Gastroesophageal sphincter (tissue), 4 donors: ENCODE measurements around the gene SH3BP5. TPM values are rescaled to one million over a fixed set of nuclear protein-coding genes. Genes with fewer than 3 reads are reported as not detected.

Experiments used
- ATAC-seq: fragments of 150-250 bp; one replicate; pipeline ENCODE4 v1.9.1; 2016; ENCODE audit warnings: mild to moderate bottlenecking, moderate library complexity
- H3K27ac ChIP-seq, 4 donors: fragments of 200-600 bp; sonication (generic) in 3 of 4; 1 replicate in 3 of 4; 2 replicates in 1 of 4; pipeline ENCODE4 v1.5.1; 2016 to 2019
- H3K27me3 ChIP-seq: fragments of 200-600 bp; sonication (generic); one replicate; pipeline ENCODE4 v1.5.1; 2019
- H3K36me3 ChIP-seq, 2 donors: fragments of 200-600 bp; sonication (generic); one replicate each; pipeline ENCODE4 v1.5.1; 2019; ENCODE audit warnings: control low read depth in 1 of 2
- H3K4me1 ChIP-seq, 3 donors: fragments of 200-600 bp; sonication (generic); 1 replicate in 2 of 3; 2 replicates in 1 of 3; pipeline ENCODE4 v1.5.1; 2016 to 2019; ENCODE audit warnings: control low read depth in 2 of 3
- H3K4me3 ChIP-seq, 2 donors: fragments of 200-600 bp; sonication (generic); one replicate each; pipeline ENCODE4 v1.5.1; 2019; ENCODE audit warnings: mild to moderate bottlenecking in 1 of 2, moderate library complexity in 1 of 2
- H3K9me3 ChIP-seq, 3 donors: fragments of 200-600 bp; sonication (generic); one replicate each; pipeline ENCODE4 v1.5.1; 2017 to 2019; ENCODE audit warnings: control low read depth in 2 of 3
- CTCF ChIP-seq, 4 experiments: fragments of 200-600 bp in 2 of 4; fragments of 450-650 bp in 2 of 4; sonication (generic) in 1 of 4; IDR thresholded peaks; one replicate each; pipeline ENCODE4 v1.5.1; 2017 to 2019; ENCODE audit warnings: antibody characterized with exemption in 4 of 4, mild to moderate bottlenecking in 2 of 4, moderate library complexity in 2 of 4
- EP300 ChIP-seq: sonication (generic); formaldehyde crosslinking; IDR thresholded peaks from one replicate; pipeline ENCODE4 v1.6.1; 2017; ENCODE audit warnings: antibody characterized with exemption, mild to moderate bottlenecking
- POLR2A ChIP-seq, 2 donors: fragments of 450-650 bp; IDR thresholded peaks; one replicate each; pipeline ENCODE4 v1.6.1; 2017; ENCODE audit warnings: antibody characterized with exemption in 2 of 2, mild to moderate bottlenecking in 2 of 2, moderate library complexity in 1 of 2
- POLR2AphosphoS5 ChIP-seq: sonication (generic); formaldehyde crosslinking; IDR thresholded peaks from one replicate; pipeline ENCODE4 v1.6.1; 2017; ENCODE audit warnings: antibody characterized with exemption
- WGBS, 2 donors: methylation state at CpG; one replicate each; pipeline ENCODE4 v1.1.5; 2018; ENCODE audit warnings: low coverage in 1 of 2; 5-methylcytosine and 5-hydroxymethylcytosine counted together
- total RNA-seq, 4 donors: library from RNA; depleted of rRNA; stranded (reverse); fragments of >200 nt; gene quantifications; one replicate each; pipeline ENCODE4 v1.1.0, GENCODE V29; 2016

The SH3BP5 gene
- total RNA-seq, 4 donors from 2014 or later: 23.5 to 56.4 (median 35.0) TPM

- Histone ChIP-seq H3K4me1 (peaks cover 0 to 42% (median 7%) of the 10 kb centered on the region in 3 donors), H3K27ac (no peak overlapping the region), H3K9me3 (no peaks in the 10 kb centered on the region), H3K36me3 (no peaks in the 10 kb centered on the region), H3K4me3 (no peak overlapping the region), H3K27me3 (no peaks in the 10 kb centered on the region)
- TF ChIP-seq EP300 (no peak), POLR2A (IDR thresholded peaks at IDR 0.05) (no peak), POLR2AphosphoS5 (no peak), CTCF (IDR thresholded peaks at IDR 0.05) (no peak)
- WGBS, 2 donors: 100% methylated on average over 1 of the region's 1 CpG; no CpG with 5 or more reads in 1 of the 2 donors
- ATAC-seq: no peak
Observed at GRCh38 chr3:15283702-15284101, 48.7 kb downstream of the SH3BP5 start.

- Histone ChIP-seq H3K4me1 (peaks cover 0 to 25% (median 7%) of the 10 kb centered on the region in 3 donors), H3K27ac (no peak overlapping the region), H3K27me3 (no peaks in the 10 kb centered on the region), H3K36me3 (no peaks in the 10 kb centered on the region), H3K4me3 (no peak overlapping the region), H3K9me3 (no peaks in the 10 kb centered on the region)
- 90 to 100% methylated on average over 1 to 2 of the region's 9 CpGs for WGBS, 2 donors
- no peak for ATAC-seq
- TF ChIP-seq POLR2A (IDR thresholded peaks at IDR 0.05) (no peak), POLR2AphosphoS5 (no peak), CTCF (IDR thresholded peaks at IDR 0.05) (no peak), EP300 (no peak)
Observed at GRCh38 chr3:15281817-15282216, 50.6 kb downstream of the SH3BP5 start.

- Histone ChIP-seq H3K27ac (no peak overlapping the region), H3K27me3 (no peaks in the 10 kb centered on the region), H3K4me1 (peaks cover 0 to 23% (median 7%) of the 10 kb centered on the region in 3 donors), H3K4me3 (no peak overlapping the region), H3K36me3 (no peaks in the 10 kb centered on the region), H3K9me3 (no peaks in the 10 kb centered on the region)
- TF ChIP-seq CTCF (IDR thresholded peaks at IDR 0.05): no peak
- 91 to 96% methylated on average over 7 to 9 of the region's 10 CpGs for WGBS, 2 donors
- ATAC-seq: no peak
Observed at GRCh38 chr3:15280853-15281532, 51.4 kb downstream of the SH3BP5 start.

GRCh38 chr3:15279671-15280402 is 52.5 kb downstream of the SH3BP5 start:
- TF ChIP-seq POLR2AphosphoS5 (no peak), CTCF (IDR thresholded peaks at IDR 0.05) (no peak), POLR2A (IDR thresholded peaks at IDR 0.05) (no peak), EP300 (no peak)
- peaks cover 0 to 21% (median 7%) of the 10 kb centered on the region in 3 donors for H3K4me1 ChIP-seq
- H3K27me3 ChIP-seq: no peaks in the 10 kb centered on the region
- no peak for ATAC-seq
- WGBS, 2 donors: 74 to 90% methylated on average over 2 to 6 of the region's 12 CpGs
- no peak overlapping the region for H3K27ac ChIP-seq
- no peak overlapping the region for H3K4me3 ChIP-seq
- H3K9me3 ChIP-seq: no peaks in the 10 kb centered on the region
- no peaks in the 10 kb centered on the region for H3K36me3 ChIP-seq

GRCh38 chr3:15279205-15279604 is 53.2 kb downstream of the SH3BP5 start:
- Histone ChIP-seq H3K27me3 (no peaks in the 10 kb centered on the region), H3K36me3 (no peaks in the 10 kb centered on the region), H3K9me3 (no peaks in the 10 kb centered on the region), H3K4me3 (no peak overlapping the region), H3K27ac (no peak overlapping the region), H3K4me1 (peaks cover 0 to 15% (median 3%) of the 10 kb centered on the region in 3 donors)
- TF ChIP-seq POLR2AphosphoS5 (no peak), CTCF (IDR thresholded peaks at IDR 0.05) (no peak), POLR2A (IDR thresholded peaks at IDR 0.05) (no peak)
- no peak for ATAC-seq
- 58 to 78% methylated on average over 3 to 4 of the region's 4 CpGs for WGBS, 2 donors
